NCI-H1417 (cell line): ENCODE measurements around the gene MED12L.
A peak's percentile ranks its signal among the peaks of the same experiment; 100 is the strongest.

ENCODE experiments used
- DNase-seq, 3 experiments: peaks; one replicate each; lab custom pipeline; 2025; lab: John Stamatoyannopoulos, UW

The MED12L gene

DNA sequence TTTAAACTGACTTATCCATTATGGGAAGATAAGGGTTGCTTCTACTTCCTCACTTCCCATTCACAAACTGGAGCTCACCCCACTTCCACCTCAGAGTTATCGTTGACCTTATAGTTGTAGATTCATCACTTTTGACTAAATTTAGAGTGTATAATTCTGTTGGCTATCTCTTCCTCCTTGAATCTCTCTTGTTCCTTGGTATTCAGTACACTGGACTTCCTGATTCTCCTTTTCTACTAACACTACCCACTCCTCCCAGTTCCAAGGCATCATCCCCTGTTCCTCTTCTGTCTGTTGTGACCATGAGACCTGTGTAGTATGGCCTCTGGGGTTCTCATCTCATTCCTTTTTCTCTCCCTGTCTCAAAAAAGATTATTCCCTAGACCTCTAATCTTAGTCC lies 237.0 kb downstream of the MED12L start:
- no peak for DNase-seq

DNA sequence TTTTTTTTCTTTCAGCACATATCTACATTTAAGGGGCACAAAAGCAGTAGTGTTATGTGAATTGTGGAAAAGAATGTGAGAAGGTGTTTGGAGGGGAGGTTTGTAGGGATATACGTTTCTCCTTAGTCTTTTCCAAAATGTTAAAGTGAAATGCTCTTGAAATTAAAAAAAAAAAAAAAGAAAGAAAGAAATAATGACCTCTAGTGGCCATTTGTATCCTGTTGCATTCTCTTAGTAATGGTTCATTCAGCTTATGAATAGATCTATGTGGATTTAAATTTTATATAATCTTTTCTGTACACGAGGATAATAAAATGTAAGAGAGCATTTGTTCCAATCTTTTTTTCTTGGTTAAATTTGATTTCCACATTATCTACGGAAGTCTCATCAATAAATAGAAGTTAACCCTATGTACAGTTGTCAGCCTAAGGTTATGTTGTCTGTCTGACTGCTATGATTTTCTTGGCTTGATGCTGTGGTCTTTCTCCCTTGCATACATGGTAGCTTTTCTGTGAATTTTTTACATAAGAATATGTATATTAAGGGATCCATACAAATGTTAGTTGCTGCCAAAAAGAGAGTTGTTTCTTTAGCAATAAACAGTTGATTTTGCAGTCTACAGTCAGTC lies 242.2 kb downstream of the MED12L start:
- DNase-seq = peak in 2 of 3 experiments; percentile 3 to 30

GRCh38 chr3:151328298-151328995 lies 243.0 kb downstream of the MED12L start:
- peak in 1 of 3 experiments; percentile 19 for DNase-seq

DNA sequence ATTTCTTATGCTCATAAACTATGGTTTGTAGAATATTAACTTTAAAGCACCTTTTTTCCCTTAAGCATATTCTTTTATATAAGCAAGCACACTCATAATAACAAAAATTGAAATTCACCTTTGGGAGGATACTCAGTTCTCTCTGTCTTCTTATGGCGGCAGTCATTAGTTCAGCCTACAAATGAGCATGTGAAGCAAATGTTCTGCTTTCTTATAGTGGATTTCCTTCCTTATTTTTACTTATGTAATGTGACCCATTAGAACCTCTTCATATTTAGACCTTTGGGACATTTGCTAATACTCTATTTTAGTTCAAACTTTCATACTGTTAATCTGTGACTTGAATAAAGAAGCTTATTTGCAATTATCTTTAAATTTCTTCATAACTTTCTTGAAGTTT lies 243.9 kb downstream of the MED12L start, which contains the start of gene P2RY13:
Gene P2RY13 (minus strand): TSS at position 187 of the 400 bp plus-strand sequence. CDS start 21 bp downstream, at position 166.
- DNase-seq = no peak

DNA sequence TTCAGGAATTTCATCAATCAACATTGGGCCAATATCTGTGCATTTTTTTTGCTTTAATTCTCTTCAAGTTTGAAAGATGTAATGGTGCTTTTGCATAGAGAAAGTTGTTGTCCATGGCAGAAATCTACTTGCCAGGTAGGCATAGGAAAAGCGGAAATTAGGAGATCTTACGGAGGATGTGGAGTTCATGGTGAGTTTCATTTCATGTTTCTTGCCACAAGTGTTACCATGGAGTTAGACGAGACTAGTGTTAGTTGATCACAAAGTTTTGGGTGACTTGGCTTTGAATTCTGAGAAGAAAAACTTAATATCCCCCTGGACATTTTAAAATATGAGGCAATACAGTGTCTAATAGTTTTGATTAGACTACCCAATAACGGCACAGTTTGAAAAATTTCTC lies 244.9 kb downstream of the MED12L start:
- DNase-seq = no peak

- no peak for DNase-seq
Measured at GRCh38 chr3:151330899-151331298, 245.4 kb downstream of the MED12L start.

DNA sequence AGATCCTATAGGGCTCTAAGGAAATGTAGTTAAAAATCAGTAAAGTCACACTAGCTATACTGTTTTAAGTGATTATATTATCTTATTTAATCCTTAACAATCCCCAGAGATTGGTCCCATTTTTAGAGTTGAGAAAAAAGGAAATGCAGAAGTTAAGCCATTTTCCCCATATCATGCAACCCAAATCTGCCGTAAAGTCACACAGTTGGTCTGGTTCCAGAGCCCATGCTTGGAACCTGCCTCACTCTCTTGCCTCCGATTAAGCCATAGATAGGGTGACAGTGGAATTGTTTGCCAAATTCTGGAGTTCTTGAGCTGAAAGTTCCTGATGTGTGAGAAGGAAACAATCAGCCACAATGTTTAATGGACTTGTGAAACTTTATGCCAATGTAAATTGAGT lies 246.2 kb downstream of the MED12L start:
- DNase-seq = no peak

DNA sequence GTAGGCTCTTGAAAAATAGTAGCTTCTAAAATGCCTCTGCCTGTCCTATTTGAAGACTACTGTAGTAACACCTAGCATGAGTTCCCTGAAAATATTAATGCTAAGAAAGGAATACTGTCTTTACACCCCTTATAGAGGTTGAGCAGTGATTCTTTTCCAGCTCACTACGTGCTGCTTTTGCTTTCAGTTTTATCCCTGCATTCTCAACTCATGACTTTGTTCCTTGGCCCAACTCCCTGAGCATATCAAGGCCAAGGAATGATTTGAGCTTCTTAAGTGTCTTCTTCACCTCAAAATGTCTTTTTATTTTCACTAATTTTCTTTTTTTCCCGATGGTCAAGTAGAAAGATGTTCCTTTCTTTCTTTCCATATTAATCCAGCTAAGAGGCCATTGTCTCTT lies 260.4 kb downstream of the MED12L start:
- DNase-seq = no peak

DNA sequence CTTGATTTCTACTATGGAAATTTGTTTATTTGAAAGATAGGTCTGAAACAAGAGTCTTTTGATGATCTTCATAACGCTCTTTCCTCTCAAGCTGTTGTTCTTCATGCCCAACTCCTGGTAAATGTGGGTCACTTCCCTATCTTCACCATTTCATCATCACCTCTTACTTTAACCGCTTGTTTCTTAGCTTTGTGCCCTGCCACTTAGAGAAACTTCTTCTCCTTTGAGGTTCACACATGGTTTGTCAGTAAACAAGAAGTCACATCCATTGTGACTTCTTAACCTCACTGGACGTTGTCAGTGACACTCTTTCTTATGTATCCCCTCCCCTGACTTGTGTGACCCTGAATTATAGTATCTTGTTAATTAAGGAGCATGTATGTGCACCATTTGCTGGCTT lies 260.8 kb downstream of the MED12L start:
- DNase-seq = no peak

- DNase-seq = no peak
Measured at GRCh38 chr3:151347432-151347831, 262.0 kb downstream of the MED12L start.

- no peak for DNase-seq
Measured at GRCh38 chr3:151350656-151351055, 265.2 kb downstream of the MED12L start.

- DNase-seq = no peak
Measured at GRCh38 chr3:151351219-151351618, 265.8 kb downstream of the MED12L start.

DNA sequence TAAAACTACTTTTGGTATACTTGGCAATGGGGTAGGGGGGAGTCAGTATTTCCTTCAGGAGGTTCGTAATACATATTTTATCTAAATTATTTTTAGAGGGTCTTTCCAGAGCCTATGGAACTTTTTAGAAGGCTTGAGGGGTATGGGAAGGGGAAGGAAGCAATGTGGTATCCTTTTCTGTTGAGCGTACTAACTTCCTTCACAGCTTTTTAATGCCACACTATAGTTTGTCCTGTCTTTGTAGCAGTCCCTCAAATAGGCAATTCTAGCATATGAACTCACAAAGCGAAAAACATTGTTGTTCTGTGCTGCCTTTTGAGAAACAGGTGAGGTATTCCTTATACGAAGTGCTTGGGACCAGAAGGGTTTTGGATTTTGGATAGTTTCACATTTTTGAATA lies 266.2 kb downstream of the MED12L start:
- no peak for DNase-seq

DNA sequence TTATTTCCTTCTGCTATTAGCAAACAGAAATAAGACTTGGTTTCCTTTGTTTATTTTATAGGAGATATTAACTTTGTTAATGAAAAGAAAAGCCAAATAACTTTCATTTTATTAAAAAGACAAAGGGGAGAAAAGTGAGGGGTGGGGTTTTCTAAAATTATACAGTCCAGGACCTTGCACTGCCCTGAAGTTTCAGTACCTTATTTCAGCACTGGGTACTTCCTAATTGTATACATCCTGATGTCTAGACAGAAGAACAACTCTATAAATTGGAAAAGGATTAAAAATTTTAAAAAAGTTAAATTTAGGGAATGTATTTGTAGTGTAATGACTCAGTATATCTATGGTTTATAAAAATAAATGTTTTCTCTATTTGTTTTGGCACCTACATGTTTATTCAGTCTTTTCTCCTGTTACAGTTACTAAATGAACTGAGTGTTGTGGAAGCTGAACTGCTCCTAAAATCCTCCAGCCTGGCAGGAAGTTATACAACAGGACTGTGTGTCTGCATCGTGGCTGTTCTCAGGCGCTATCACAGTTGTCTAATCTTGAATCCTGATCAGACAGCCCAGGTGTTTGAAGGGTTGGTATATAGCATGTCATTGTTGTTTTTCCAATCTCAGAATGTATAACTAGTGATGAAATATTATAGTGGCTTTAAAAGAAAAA lies 271.5 kb downstream of the MED12L start:
- no peak for DNase-seq

DNA sequence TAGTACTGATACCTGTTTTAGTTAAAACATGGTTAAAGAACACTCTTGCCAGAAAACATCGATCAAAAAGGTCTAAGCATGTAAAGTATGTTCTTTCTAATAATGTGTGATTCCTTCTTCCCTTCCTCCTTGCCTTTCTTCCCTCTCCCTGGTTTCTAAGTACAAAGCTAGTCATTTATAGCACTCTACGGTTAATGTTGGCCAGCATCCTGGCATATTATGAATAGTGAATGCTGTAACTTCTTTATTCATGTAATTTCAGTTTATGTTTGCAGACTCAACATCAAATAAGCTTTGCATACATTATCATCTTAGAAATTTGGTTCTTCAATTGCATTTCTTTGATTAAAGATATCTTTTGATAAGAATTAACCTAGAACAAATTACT lies 272.0 kb downstream of the MED12L start:
- no peak for DNase-seq

DNA sequence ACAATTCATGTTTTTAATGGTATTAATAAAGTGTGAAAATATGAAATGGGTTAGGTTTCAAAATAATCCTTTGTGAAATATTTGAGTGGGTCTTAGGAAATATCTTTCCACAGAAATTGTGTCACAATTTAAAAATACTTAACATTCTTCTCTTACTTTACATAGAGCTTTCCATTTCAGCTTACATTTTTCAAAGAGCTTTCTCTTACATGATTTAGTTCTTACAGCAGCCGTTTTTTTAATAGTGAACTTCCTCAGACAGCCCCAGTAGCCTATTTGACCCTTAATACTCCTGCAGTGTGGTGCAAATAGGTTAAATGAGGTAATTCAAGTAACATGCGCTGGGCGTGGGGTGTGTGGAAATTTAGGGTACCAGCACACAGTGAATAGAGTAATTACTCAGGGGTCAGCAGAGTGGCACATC lies 277.3 kb downstream of the MED12L start:
- no peak for DNase-seq

- DNase-seq = no peak
Measured at GRCh38 chr3:151366993-151367392, 281.5 kb downstream of the MED12L start.

DNA sequence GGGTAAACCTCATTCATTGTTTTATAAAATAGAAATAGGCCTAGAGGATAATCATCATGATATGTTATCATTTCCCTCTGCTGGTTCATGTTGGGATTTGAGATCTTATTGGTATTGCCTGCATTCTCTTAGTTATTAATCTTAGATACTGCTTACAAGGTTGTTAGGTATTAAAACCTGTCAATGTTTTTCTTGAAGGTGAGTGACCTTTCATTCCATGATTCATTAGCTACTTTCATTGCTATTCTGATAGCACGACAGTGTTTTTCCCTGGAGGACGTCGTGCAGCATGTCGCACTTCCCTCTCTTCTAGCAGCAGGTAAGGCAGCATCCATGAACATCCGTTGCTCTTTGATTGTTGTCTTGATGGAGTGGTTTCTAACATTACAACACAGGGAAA lies 282.0 kb downstream of the MED12L start:
- no peak for DNase-seq

- no peak for DNase-seq
Measured at GRCh38 chr3:151371526-151371925, 286.1 kb downstream of the MED12L start.

DNA sequence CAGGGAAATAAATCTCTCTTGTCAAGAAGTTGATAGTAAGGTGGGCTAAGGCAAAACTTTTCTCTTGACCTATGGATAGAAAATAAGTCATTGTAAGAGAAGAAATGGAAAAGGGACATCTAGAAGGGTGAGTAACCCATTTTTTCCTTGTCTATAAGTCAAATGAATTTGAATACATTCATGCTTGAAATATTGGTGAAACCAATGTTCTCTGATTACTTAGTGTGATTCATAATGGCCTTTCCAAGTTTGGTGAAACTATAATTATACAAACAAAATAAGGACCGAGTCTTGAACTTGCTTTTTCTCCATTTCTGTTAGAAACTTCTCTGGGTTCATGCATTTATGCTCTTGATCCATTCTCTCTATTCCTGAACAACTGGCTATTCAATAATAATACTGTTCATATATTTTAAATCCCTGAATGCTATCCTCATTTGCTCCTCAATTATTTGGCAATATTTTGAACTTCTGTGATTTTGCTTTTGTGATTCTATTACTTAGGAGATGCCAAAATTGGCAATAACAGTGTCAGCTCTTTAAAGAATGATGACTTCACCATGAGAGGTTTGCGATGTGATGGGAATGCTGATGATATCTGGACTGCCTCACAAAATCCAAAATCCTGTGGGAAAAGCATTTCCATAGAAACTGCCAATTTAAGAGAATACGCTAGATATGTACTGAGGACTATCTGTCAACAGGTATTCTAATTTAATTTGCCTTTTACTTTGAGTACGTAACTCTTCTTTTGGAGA lies 286.8 kb downstream of the MED12L start:
- no peak for DNase-seq

GRCh38 chr3:151377768-151378385 lies 292.4 kb downstream of the MED12L start:
- no peak for DNase-seq
